Ectodermal cell (in vitro differentiated cells): ENCODE data around the gene EVC.

Experiments used
- H3K27ac ChIP-seq: 2 replicates; pipeline ENCODE4 v1.7.0; 2013; ENCODE audit warnings: mild to moderate bottlenecking, low read depth, low read length; ENCODE audit not compliant: insufficient read depth, poor library complexity, severe bottlenecking
- H3K27me3 ChIP-seq: 2 replicates; pipeline ENCODE4 v1.7.0; 2013; ENCODE audit warnings: mild to moderate bottlenecking, low read length; ENCODE audit not compliant: insufficient read depth, control insufficient read depth, poor library complexity, severe bottlenecking
- H3K36me3 ChIP-seq: one replicate; pipeline ENCODE4 v1.7.0; 2013; ENCODE audit warnings: low read length; ENCODE audit not compliant: control insufficient read depth, insufficient read depth
- H3K4me1 ChIP-seq: one replicate; pipeline ENCODE4 v1.7.0; 2013; ENCODE audit warnings: low read length; ENCODE audit not compliant: control insufficient read depth, insufficient read depth
- H3K4me3 ChIP-seq: 2 replicates; pipeline ENCODE4 v1.7.0; 2013; ENCODE audit warnings: low read depth, low read length, control low read depth; ENCODE audit not compliant: insufficient read depth
- H3K9me3 ChIP-seq: 2 replicates; pipeline ENCODE4 v1.7.0; 2013; ENCODE audit warnings: mild to moderate bottlenecking, low read length, moderate library complexity; ENCODE audit not compliant: control insufficient read depth
- WGBS, 2 experiments: methylation state at CpG; one replicate each; pipeline ENCODE4 v1.1.7; 2013; ENCODE audit warnings: missing lambda C conversion rate in 2 of 2; 5-methylcytosine and 5-hydroxymethylcytosine counted together

EVC gene

GRCh38 chr4:5747738-5748375 lies 36.9 kb downstream of the EVC start:
- Histone ChIP-seq H3K36me3 (peaks cover 3% of the 10 kb centered on the region), H3K4me1 (peaks cover 11% of the 10 kb centered on the region), H3K27ac (no peak overlapping the region), H3K27me3 (no peaks in the 10 kb centered on the region), H3K9me3 (no peaks in the 10 kb centered on the region), H3K4me3 (no peak overlapping the region)
- 80 to 85% methylated on average over 11 of the region's 11 CpGs for WGBS, 2 experiments

GRCh38 chr4:5749568-5749967 lies 38.6 kb downstream of the EVC start:
- Histone ChIP-seq H3K9me3 (no peaks in the 10 kb centered on the region), H3K4me3 (no peak overlapping the region), H3K27ac (no peak overlapping the region), H3K27me3 (no peaks in the 10 kb centered on the region), H3K4me1 (peaks cover 11% of the 10 kb centered on the region), H3K36me3 (no peaks in the 10 kb centered on the region)
- WGBS, 2 experiments, result 92 to 94% methylated on average over 9 of the region's 9 CpGs

- Histone ChIP-seq H3K4me3 (no peak overlapping the region), H3K27me3 (no peaks in the 10 kb centered on the region), H3K4me1 (peaks cover 11% of the 10 kb centered on the region), H3K27ac (no peak overlapping the region), H3K9me3 (no peaks in the 10 kb centered on the region), H3K36me3 (peaks cover 6% of the 10 kb centered on the region)
- 95% methylated on average over 10 of the region's 10 CpGs for WGBS, 2 experiments
Observed at GRCh38 chr4:5750052-5750945, 39.3 kb downstream of the EVC start.

- WGBS, 2 experiments, result 83 to 85% methylated on average over 17 of the region's 17 CpGs
- H3K9me3 ChIP-seq, result no peaks in the 10 kb centered on the region
- H3K36me3 ChIP-seq, result peaks cover 6% of the 10 kb centered on the region
- no peaks in the 10 kb centered on the region for H3K27me3 ChIP-seq
- H3K4me3 ChIP-seq, result no peak overlapping the region
- no peak overlapping the region for H3K27ac ChIP-seq
- peaks cover 11% of the 10 kb centered on the region for H3K4me1 ChIP-seq
Observed at GRCh38 chr4:5750946-5751665, 40.1 kb downstream of the EVC start.

GRCh38 chr4:5751666-5752375 lies 40.8 kb downstream of the EVC start:
- WGBS, 2 experiments, result 49 to 53% methylated on average over 14 of the region's 14 CpGs
- Histone ChIP-seq H3K27me3 (no peaks in the 10 kb centered on the region), H3K27ac (no peak overlapping the region), H3K4me3 (no peak overlapping the region), H3K36me3 (peaks cover 8% of the 10 kb centered on the region), H3K4me1 (peaks cover 11% of the 10 kb centered on the region), H3K9me3 (no peaks in the 10 kb centered on the region)

- 49 to 52% methylated on average over 25 to 26 of the region's 26 CpGs for WGBS, 2 experiments
Observed at GRCh38 chr4:5752376-5753184, 41.6 kb downstream of the EVC start.

GRCh38 chr4:5753366-5753765 lies 42.4 kb downstream of the EVC start:
- Histone ChIP-seq H3K27ac (no peak overlapping the region), H3K36me3 (peaks cover 13% of the 10 kb centered on the region)

More at GRCh38 chr4:5752376-5753184, 41.6 kb downstream of the EVC start:
- no peak overlapping the region for H3K27ac ChIP-seq
- H3K36me3 ChIP-seq, result peaks cover 13% of the 10 kb centered on the region
- no peaks in the 10 kb centered on the region for H3K27me3 ChIP-seq
- H3K4me1 ChIP-seq, result peaks cover 11% of the 10 kb centered on the region
- H3K4me3 ChIP-seq, result no peak overlapping the region
- no peaks in the 10 kb centered on the region for H3K9me3 ChIP-seq

GRCh38 chr4:5753766-5754528 lies 42.9 kb downstream of the EVC start:
- no peaks in the 10 kb centered on the region for H3K27me3 ChIP-seq
- H3K27ac ChIP-seq, result no peak overlapping the region
- WGBS, 2 experiments, result 90 to 91% methylated on average over 19 of the region's 19 CpGs
- H3K9me3 ChIP-seq, result no peaks in the 10 kb centered on the region
- H3K4me3 ChIP-seq, result no peak overlapping the region
- H3K4me1 ChIP-seq, result peaks cover 11% of the 10 kb centered on the region
- peaks cover 13% of the 10 kb centered on the region for H3K36me3 ChIP-seq

More at GRCh38 chr4:5753366-5753765, 42.4 kb downstream of the EVC start:
- peaks cover 11% of the 10 kb centered on the region for H3K4me1 ChIP-seq
- no peaks in the 10 kb centered on the region for H3K27me3 ChIP-seq
- H3K9me3 ChIP-seq, result no peaks in the 10 kb centered on the region
- WGBS, 2 experiments, result 89 to 93% methylated on average over 7 of the region's 7 CpGs
- no peak overlapping the region for H3K4me3 ChIP-seq

GRCh38 chr4:5754529-5754881 lies 43.5 kb downstream of the EVC start:
- Histone ChIP-seq H3K4me3 (no peak overlapping the region), H3K27ac (no peak overlapping the region), H3K4me1 (peaks cover 11% of the 10 kb centered on the region), H3K27me3 (no peaks in the 10 kb centered on the region), H3K36me3 (peaks cover 13% of the 10 kb centered on the region), H3K9me3 (no peaks in the 10 kb centered on the region)
- WGBS, 2 experiments, result 94 to 95% methylated on average over 8 of the region's 8 CpGs
